Measurements from ENCODE around the gene GLTP. TPM values are rescaled to one million over a fixed set of nuclear protein-coding genes. Genes with fewer than 3 reads are reported as not detected.

Gene GLTP
- total and polyA plus RNA-seq, 2 of the 4 experiments (the other 2 are of a cell fraction): 34.4 to 58.4 TPM

DNA sequence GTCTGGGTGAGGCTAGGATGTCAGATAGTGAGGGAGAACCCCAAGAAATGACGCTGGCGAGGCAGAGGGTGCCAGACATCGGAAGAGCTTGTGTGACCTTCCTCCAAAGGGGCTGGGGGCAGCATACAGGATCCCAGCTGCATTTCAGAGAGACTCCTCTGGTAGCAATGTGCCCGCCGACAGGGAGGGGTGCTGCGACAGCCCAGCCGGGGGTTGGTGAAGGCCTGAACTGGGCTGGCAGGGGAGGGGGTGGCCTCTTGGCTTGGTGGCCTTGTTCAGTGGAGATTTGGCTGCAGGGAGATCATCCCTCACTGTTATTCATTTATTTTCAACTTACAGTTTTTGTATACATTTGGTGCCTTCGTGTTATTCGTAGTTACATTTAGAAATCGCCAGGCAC, 25.0 kb upstream of the GLTP start:
- Histone ChIP-seq H4K91ac (ENCODE audit: insufficient read depth, low read depth, low read length) (no peak overlapping the region), H2BK5ac (ENCODE audit: low read depth, low read length, poor library complexity, severe bottlenecking) (no peak overlapping the region), H3K9ac (ENCODE audit: low read depth, low read length) (no peak overlapping the region), H3K79me1 (ENCODE audit: low read depth in 1 of 2, low read length in 2 of 2) (peaks cover 17 to 40% of the 10 kb centered on the region in 2 experiments), H2BK15ac (ENCODE audit: low read depth, low read length) (no peak overlapping the region), H3K18ac (ENCODE audit: low read depth, low read length) (no peak overlapping the region), H3K27me3 (ENCODE audit: control insufficient read depth, insufficient read depth, low read length) (no peaks in the 10 kb centered on the region), H2BK120ac (ENCODE audit: low read depth, low read length) (no peak overlapping the region), H2AK9ac (replicated peaks; ENCODE audit: low read depth, low read length, poor library complexity) (no peak overlapping the region), H3K4me1 (ENCODE audit: control insufficient read depth, insufficient read depth, low read length) (no peaks in the 10 kb centered on the region; the same call in 1 of the 2 replicates), H3K56ac (ENCODE audit: extremely low read depth, insufficient read depth, low read length) (no peak overlapping the region), H4K8ac (ENCODE audit: low read depth in 2 of 2, low read length in 2 of 2) (no peak overlapping the region), H4K5ac (ENCODE audit: low read depth, low read length) (no peak overlapping the region), H2AFZ (replicated peaks; ENCODE audit: low read length, poor library complexity) (no peak overlapping the region), H3K23ac (ENCODE audit: low read depth, low read length) (no peak overlapping the region), H3K14ac (replicated peaks; ENCODE audit: low read depth, low read length) (no peak overlapping the region), H3K4me3 (ENCODE audit: insufficient read depth, low read depth, low read length) (no peak overlapping the region), H3K4me2 (ENCODE audit: low read depth, low read length) (no peak overlapping the region), H2BK20ac (ENCODE audit: low read depth, low read length) (no peak overlapping the region), H2AK5ac (ENCODE audit: low read depth, low read length) (no peak overlapping the region), H3K4ac (ENCODE audit: low read depth, low read length) (no peak overlapping the region), H4K20me1 (ENCODE audit: insufficient read depth, low read length) (no peaks in the 10 kb centered on the region), H3K9me1 (ENCODE audit: insufficient read depth, low read length) (peaks cover 10% of the 10 kb centered on the region; the same call in 1 of the 2 replicates), H3K27ac (ENCODE audit: insufficient read depth, low read length) (no peak overlapping the region), H3K9me3 (ENCODE audit: control insufficient read depth, insufficient read depth, low read length) (no peaks in the 10 kb centered on the region), H3K36me3 (ENCODE audit: control insufficient read depth, insufficient read depth, low read length) (peaks cover 54% of the 10 kb centered on the region)
- DNase-seq: no peak
- ChIA-PET CTCF (no interaction called here), POLR2A (ENCODE audit: unreplicated experiment) (no interaction called here)
- dilution Hi-C loops (cut with HindIII; ENCODE audit: low sequenced_read_pairs, unreplicated experiment): no loop called here
- ATAC-seq (ENCODE audit: low read depth): no peak
- no peak for TF ChIP-seq CEBPB (IDR thresholded peaks at IDR 0.05; ENCODE audit: low read depth, low read length)
- no peak for TF ChIP-seq CTCF (conservative IDR thresholded peaks at IDR 0.05; ENCODE audit: low read depth, low read length)
- no peak for TF ChIP-seq MAZ (IDR thresholded peaks at IDR 0.05; ENCODE audit: borderline replicate concordance, low read depth, low read length)
- no peak for TF ChIP-seq MXI1 (IDR thresholded peaks at IDR 0.05; ENCODE audit: borderline replicate concordance, low read depth, low read length)
- TF ChIP-seq RCOR1 (IDR thresholded peaks at IDR 0.05; ENCODE audit: insufficient replicate concordance, low read length): no peak
- no peak for TF ChIP-seq POLR2A (IDR thresholded peaks at IDR 0.05; ENCODE audit: low read depth, low read length)
- TF ChIP-seq RFX5 (IDR thresholded peaks at IDR 0.05; ENCODE audit: low read depth, low read length): no peak
- no peak for TF ChIP-seq MAFK (IDR thresholded peaks at IDR 0.05; ENCODE audit: low read depth, low read length)
- no peak for TF ChIP-seq SMC3 (IDR thresholded peaks at IDR 0.05; ENCODE audit: low read depth, low read length)
- no peak for TF ChIP-seq NFE2L2 (IDR thresholded peaks at IDR 0.05; ENCODE audit: low read depth, low read length)
- TF ChIP-seq, protein P1, sequence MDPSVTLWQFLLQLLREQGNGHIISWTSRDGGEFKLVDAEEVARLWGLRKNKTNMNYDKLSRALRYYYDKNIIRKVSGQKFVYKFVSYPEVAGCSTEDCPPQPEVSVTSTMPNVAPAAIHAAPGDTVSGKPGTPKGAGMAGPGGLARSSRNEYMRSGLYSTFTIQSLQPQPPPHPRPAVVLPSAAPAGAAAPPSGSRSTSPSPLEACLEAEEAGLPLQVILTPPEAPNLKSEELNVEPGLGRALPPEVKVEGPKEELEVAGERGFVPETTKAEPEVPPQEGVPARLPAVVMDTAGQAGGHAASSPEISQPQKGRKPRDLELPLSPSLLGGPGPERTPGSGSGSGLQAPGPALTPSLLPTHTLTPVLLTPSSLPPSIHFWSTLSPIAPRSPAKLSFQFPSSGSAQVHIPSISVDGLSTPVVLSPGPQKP (IDR thresholded peaks at IDR 0.05; ENCODE audit: borderline replicate concordance, low read depth, low read length): no peak
- no peak for TF ChIP-seq CHD1 (IDR thresholded peaks at IDR 0.05; ENCODE audit: low read depth, low read length)
- no peak for TF ChIP-seq FOS (IDR thresholded peaks at IDR 0.05; ENCODE audit: low read depth, low read length)
- no peak for TF ChIP-seq BHLHE40 (IDR thresholded peaks at IDR 0.05; ENCODE audit: low read depth, low read length)
- intact Hi-C loops (cut with micrococcal nuclease): no loop called here
- BruUV-seq (replicated peaks): no TSS peak
- in situ Hi-C loops (cut with MboI; ENCODE audit: low sequenced_read_pairs): no loop called here
- WGBS, 2 experiments (ENCODE audit: extremely low coverage in 2 of 2, insufficient read length in 1 of 2): 96% methylated on average over 5 of the region's 10 CpGs; no CpG with 5 or more reads in 1 of the 2 experiments
